Activated T-helper 2 cell treated with anti-CD3 and anti-CD28 coated beads, Interferon-gamma antibody, Interleukin-2, Interleukin-4, amounts not matched to agents 10 μg/mL and 5 μg/mL and 100 μg/mL, durations not matched to agents 14 hours and 24 hours and 36 hours (primary cell): Measurements from ENCODE around the gene FAM170B. TPM values are rescaled to one million over a fixed set of nuclear protein-coding genes. Genes with fewer than 3 reads are reported as not detected.

Experiments
- DNase-seq: peaks from one replicate; pipeline ENCODE4 v3.0.0; 2021; ENCODE audit warnings: low spot score
- H3K27ac Mint-ChIP-seq: one replicate; pipeline ENCODE4 v1.8.0; 2021; ENCODE audit warnings: mixed read lengths
- H3K27me3 Mint-ChIP-seq: one replicate; pipeline ENCODE4 v1.8.0; 2021; ENCODE audit warnings: low read depth, mixed read lengths
- H3K36me3 Mint-ChIP-seq: one replicate; pipeline ENCODE4 v1.8.0; 2021; ENCODE audit warnings: low read depth, mixed read lengths
- H3K4me1 Mint-ChIP-seq: one replicate; pipeline ENCODE4 v1.8.0; 2021; ENCODE audit warnings: low read depth, mixed read lengths
- H3K4me3 Mint-ChIP-seq: one replicate; pipeline ENCODE4 v1.8.0; 2021; ENCODE audit warnings: low read depth, mild to moderate bottlenecking, moderate library complexity, mixed read lengths
- H3K9me3 Mint-ChIP-seq: one replicate; pipeline ENCODE4 v1.8.0; 2021; ENCODE audit warnings: mixed read lengths
- intact Hi-C: fragments of 100-400 bp; cut with micrococcal nuclease; formaldehyde crosslinking; loops from one replicate; pipeline ENCODE4 v1.15.1; 2023
- total RNA-seq: library from RNA; stranded (reverse); gene quantifications from 2 replicates; pipeline ENCODE4 v1.2.3, GENCODE V29; 2022

The FAM170B gene
- total RNA-seq, 1 donor from 2014 or later: not detected

DNA sequence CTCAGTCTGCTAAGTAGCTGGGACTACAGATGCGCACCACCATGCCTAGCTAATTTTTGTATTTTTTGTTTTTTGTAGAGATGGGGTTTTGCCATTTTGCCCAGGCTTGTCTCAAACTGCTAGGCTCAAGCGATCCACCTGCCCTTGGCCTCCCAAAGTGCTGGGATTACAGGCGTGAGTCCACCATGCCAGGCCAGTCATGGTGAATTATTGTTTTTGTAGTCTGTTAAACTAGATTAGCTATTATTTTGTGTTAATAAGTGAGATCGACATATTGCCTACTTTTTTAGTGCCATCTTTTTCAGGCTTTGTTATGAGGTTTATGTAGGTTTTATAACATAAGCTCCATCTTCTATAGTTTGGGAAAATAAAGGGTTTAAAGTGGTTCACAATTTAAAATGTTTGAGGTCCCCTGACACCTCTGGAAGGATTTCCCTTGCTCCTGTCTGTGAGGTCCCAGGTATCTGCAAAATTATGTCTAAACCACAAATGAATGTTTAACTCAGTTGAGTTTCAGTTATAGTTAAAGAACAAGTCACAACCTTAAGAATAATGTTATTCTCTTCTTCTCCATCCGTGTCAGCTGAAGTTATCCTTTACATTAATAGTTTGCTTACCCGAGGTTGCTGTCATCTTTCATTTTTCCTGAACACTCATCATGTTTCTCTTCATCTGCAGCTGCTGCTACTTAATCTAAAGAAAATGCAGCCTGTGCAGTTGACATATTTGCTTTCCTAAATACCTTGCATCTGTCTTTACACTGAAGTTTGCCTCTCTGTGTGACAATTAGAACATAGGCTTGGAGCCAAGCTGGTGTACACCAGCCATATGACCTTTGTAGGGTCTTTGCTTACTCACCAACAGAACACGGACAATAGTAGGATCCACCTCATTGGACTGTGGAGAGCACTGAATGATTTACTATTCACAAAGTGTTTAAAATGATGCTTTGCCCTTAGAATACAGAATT, 9.6 kb downstream of the FAM170B start:
- no peak for DNase-seq
- H3K4me3 Mint-ChIP-seq: no peak overlapping the region
- no peaks in the 10 kb centered on the region for H3K4me1 Mint-ChIP-seq
- H3K36me3 Mint-ChIP-seq: no peaks in the 10 kb centered on the region
- peaks cover 45% of the 10 kb centered on the region for H3K27me3 Mint-ChIP-seq
- intact Hi-C loops: no loop called here
- no peaks in the 10 kb centered on the region for H3K9me3 Mint-ChIP-seq
- no peak overlapping the region for H3K27ac Mint-ChIP-seq

DNA sequence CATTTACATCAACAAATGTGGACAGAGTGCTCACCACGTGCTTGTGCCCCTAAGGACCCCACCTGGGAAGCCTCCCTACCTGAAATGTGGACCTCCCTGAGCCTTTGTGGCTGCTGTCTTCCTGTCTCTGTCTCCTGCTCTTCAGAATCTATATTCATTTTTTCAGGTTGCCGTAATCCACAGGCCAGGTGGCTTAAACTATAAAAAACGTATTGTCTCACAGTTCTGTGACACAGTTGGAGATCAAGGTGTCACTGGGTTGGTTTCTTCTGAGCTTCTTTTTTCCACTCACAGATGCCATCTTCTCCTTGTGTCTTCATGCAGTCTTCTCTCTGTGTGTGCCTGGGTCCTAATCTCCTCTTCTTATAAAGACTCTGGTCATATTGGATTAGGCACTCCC, 12.9 kb downstream of the FAM170B start:
- no peak overlapping the region for H3K4me3 Mint-ChIP-seq
- no peaks in the 10 kb centered on the region for H3K36me3 Mint-ChIP-seq
- H3K4me1 Mint-ChIP-seq: peaks cover 5% of the 10 kb centered on the region
- H3K9me3 Mint-ChIP-seq: no peaks in the 10 kb centered on the region
- intact Hi-C loops: no loop called here
- no peak for DNase-seq
- no peak overlapping the region for H3K27ac Mint-ChIP-seq
- peaks cover 52% of the 10 kb centered on the region for H3K27me3 Mint-ChIP-seq

GRCh38 chr10:49119746-49120145, 14.1 kb downstream of the FAM170B start:
- Mint-ChIP-seq H3K4me1 (peaks cover 5% of the 10 kb centered on the region), H3K4me3 (no peak overlapping the region), H3K27ac (no peak overlapping the region), H3K36me3 (no peaks in the 10 kb centered on the region), H3K9me3 (no peaks in the 10 kb centered on the region), H3K27me3 (peaks cover 52% of the 10 kb centered on the region)
- intact Hi-C loops: loop anchor here (5.0 kb wide), 1 partner anchor 42 kb away; no protein-coding TSS in a partner anchor
- no peak for DNase-seq

GRCh38 chr10:49118430-49119074, 15.3 kb downstream of the FAM170B start:
- Mint-ChIP-seq H3K27me3 (peaks cover 55% of the 10 kb centered on the region), H3K9me3 (no peaks in the 10 kb centered on the region), H3K27ac (no peak overlapping the region), H3K4me3 (no peak overlapping the region), H3K36me3 (no peaks in the 10 kb centered on the region), H3K4me1 (peaks cover 5% of the 10 kb centered on the region)
- DNase-seq: no peak
- intact Hi-C loops: loop anchor here (5.0 kb wide), 1 partner anchor 41 kb away; no protein-coding TSS in a partner anchor

GRCh38 chr10:49117376-49118070, 16.3 kb downstream of the FAM170B start:
- intact Hi-C loops: loop anchor here (5.0 kb wide), 1 partner anchor 40 kb away; no protein-coding TSS in a partner anchor
- no peaks in the 10 kb centered on the region for H3K36me3 Mint-ChIP-seq
- H3K9me3 Mint-ChIP-seq: no peaks in the 10 kb centered on the region
- H3K27me3 Mint-ChIP-seq: peaks cover 57% of the 10 kb centered on the region
- no peak overlapping the region for H3K27ac Mint-ChIP-seq
- no peak overlapping the region for H3K4me3 Mint-ChIP-seq
- no peak for DNase-seq
- peaks cover 5% of the 10 kb centered on the region for H3K4me1 Mint-ChIP-seq

GRCh38 chr10:49116509-49117375, 17.1 kb downstream of the FAM170B start:
- no peaks in the 10 kb centered on the region for H3K36me3 Mint-ChIP-seq
- intact Hi-C loops: loop anchor here (5.0 kb wide), 1 partner anchor 39 kb away; no protein-coding TSS in a partner anchor
- H3K9me3 Mint-ChIP-seq: no peaks in the 10 kb centered on the region
- H3K27ac Mint-ChIP-seq: no peak overlapping the region
- H3K27me3 Mint-ChIP-seq: peaks cover 59% of the 10 kb centered on the region
- no peak for DNase-seq
- peaks cover 5% of the 10 kb centered on the region for H3K4me1 Mint-ChIP-seq
- no peak overlapping the region for H3K4me3 Mint-ChIP-seq

GRCh38 chr10:49115796-49116508, 17.9 kb downstream of the FAM170B start:
- Mint-ChIP-seq H3K36me3 (no peaks in the 10 kb centered on the region), H3K9me3 (no peaks in the 10 kb centered on the region), H3K27me3 (peaks cover 58% of the 10 kb centered on the region), H3K27ac (no peak overlapping the region), H3K4me1 (peaks cover 5% of the 10 kb centered on the region), H3K4me3 (peak overlapping the region; percentile 54)
- intact Hi-C loops: loop anchor here (5.0 kb wide), 1 partner anchor 39 kb away; no protein-coding TSS in a partner anchor
- no peak for DNase-seq

- Mint-ChIP-seq H3K27me3 (peaks cover 53% of the 10 kb centered on the region), H3K4me1 (peaks cover 5% of the 10 kb centered on the region), H3K27ac (no peak within 1 kb of the TSS), H3K36me3 (no peaks in the 10 kb centered on the region), H3K4me3 (peak within 1 kb of the TSS; percentile 69), H3K9me3 (no peaks in the 10 kb centered on the region)
- DNase-seq: no peak
- intact Hi-C loops: loop anchor here (5.0 kb wide), 1 partner anchor 38 kb away; no protein-coding TSS in a partner anchor
Observed at GRCh38 chr10:49115015-49115795, 18.6 kb downstream of the FAM170B start, which contains the start of gene VSTM4. Gene VSTM4 (minus strand): TSS chr10:49115522. CDS start chr10:49115485, 37 bp downstream.

DNA sequence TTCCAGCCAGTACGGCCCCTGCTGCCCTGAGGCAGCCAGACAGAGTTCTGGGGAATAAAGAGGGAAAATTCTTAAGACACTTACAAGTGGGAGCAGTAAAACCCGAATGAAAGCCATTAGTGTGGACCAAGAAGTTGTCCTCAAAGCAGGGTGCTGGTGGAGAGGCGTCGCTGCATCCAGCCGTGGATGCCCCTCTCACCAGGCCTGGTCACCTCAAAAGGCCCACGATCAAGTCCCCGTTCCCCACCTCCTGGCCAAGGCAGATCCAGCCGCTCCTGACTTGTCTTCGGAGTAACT, 19.2 kb downstream of the FAM170B start:
- peaks cover 5% of the 10 kb centered on the region for H3K4me1 Mint-ChIP-seq
- intact Hi-C loops: loop anchor here (5.0 kb wide), 1 partner anchor 37 kb away; no protein-coding TSS in a partner anchor
- DNase-seq: no peak
- no peaks in the 10 kb centered on the region for H3K36me3 Mint-ChIP-seq
- H3K27ac Mint-ChIP-seq: no peak overlapping the region
- peak overlapping the region; percentile 69 for H3K4me3 Mint-ChIP-seq
- H3K27me3 Mint-ChIP-seq: peaks cover 51% of the 10 kb centered on the region
- no peaks in the 10 kb centered on the region for H3K9me3 Mint-ChIP-seq

DNA sequence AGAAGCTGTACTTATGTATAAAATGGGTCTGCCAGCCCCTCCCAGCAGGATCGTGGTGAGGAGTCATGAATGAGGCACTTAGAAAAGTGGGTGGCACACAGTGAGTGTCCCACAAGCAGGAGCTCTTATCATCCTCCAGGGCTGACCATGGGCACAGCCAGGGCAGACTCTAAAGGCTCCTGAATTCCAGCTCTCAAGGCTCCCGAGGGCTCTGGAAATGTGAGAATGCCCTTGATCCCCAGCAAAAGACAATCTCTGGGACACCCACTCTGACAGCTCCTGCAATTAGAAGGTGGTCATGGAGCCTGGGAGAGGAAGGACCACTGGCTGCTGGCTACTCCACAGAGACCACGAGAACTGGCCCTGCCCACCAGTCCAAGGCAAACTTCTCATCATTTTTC, 20.1 kb downstream of the FAM170B start:
- intact Hi-C loops: no loop called here
- H3K36me3 Mint-ChIP-seq: no peaks in the 10 kb centered on the region
- H3K27me3 Mint-ChIP-seq: peaks cover 47% of the 10 kb centered on the region
- H3K4me3 Mint-ChIP-seq: no peak overlapping the region
- peaks cover 5% of the 10 kb centered on the region for H3K4me1 Mint-ChIP-seq
- no peak overlapping the region for H3K27ac Mint-ChIP-seq
- no peak for DNase-seq
- H3K9me3 Mint-ChIP-seq: no peaks in the 10 kb centered on the region

- Mint-ChIP-seq H3K27me3 (peaks cover 39% of the 10 kb centered on the region), H3K36me3 (no peaks in the 10 kb centered on the region), H3K4me3 (no peak overlapping the region), H3K9me3 (no peaks in the 10 kb centered on the region), H3K27ac (no peak overlapping the region), H3K4me1 (peaks cover 5% of the 10 kb centered on the region)
- DNase-seq: no peak
- intact Hi-C loops: no loop called here
Observed at GRCh38 chr10:49112851-49113250, 21.0 kb downstream of the FAM170B start.
